ENCODE results near the gene CYP2A6.
"Not testable (repeated sequence)": the region's sequence is repeated elsewhere in the genome, so short reads cannot be mapped to it uniquely, and the experiment has no call there.

CYP2A6 gene, protein sequence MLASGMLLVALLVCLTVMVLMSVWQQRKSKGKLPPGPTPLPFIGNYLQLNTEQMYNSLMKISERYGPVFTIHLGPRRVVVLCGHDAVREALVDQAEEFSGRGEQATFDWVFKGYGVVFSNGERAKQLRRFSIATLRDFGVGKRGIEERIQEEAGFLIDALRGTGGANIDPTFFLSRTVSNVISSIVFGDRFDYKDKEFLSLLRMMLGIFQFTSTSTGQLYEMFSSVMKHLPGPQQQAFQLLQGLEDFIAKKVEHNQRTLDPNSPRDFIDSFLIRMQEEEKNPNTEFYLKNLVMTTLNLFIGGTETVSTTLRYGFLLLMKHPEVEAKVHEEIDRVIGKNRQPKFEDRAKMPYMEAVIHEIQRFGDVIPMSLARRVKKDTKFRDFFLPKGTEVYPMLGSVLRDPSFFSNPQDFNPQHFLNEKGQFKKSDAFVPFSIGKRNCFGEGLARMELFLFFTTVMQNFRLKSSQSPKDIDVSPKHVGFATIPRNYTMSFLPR

DNA sequence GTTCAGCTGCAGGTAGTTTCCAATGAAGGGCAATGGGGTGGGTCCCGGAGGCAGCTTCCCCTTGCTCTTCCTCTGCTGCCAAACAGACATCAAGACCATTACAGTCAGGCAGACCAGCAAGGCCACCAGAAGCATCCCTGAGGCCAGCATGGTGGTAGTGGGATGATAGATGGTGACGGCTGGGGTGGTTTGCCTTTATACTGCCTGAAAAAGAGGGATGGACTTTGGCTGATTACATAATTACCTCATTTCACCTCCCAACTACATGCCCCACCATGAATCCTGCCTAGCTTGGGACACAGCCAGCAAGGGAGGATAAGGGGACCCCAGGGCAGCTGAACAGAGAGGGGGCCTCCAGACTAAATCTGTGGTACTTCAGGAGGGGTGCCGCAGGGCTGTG lies at the start of gene CYP2A6:
TSS of gene CYP2A6 (minus strand) at position 171 of the 400 bp plus-strand sequence. CDS start at position 150, 21 bp downstream.
- DNase-seq: not testable (repeated sequence)

DNA sequence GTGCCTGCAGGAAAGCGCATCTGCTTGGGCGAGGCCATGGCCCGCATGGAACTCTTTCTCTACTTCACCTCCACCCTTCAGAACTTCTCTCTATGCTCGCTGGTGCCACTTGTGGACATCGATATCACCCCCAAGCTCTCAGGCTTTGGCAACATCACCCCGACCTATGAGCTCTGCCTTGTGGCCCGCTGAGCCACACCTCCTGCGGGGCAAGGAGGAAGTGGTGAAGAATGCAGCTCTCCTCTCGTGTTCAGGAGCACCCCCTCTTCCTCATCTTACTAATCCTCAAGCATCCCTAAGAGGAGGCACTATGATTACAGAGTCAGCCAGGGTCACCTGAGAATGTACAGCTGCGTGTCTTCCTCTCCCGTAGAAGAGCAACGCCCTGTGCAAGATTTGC lies 49.7 kb upstream of the CYP2A6 start:
- DNase-seq: not testable (repeated sequence)

DNA sequence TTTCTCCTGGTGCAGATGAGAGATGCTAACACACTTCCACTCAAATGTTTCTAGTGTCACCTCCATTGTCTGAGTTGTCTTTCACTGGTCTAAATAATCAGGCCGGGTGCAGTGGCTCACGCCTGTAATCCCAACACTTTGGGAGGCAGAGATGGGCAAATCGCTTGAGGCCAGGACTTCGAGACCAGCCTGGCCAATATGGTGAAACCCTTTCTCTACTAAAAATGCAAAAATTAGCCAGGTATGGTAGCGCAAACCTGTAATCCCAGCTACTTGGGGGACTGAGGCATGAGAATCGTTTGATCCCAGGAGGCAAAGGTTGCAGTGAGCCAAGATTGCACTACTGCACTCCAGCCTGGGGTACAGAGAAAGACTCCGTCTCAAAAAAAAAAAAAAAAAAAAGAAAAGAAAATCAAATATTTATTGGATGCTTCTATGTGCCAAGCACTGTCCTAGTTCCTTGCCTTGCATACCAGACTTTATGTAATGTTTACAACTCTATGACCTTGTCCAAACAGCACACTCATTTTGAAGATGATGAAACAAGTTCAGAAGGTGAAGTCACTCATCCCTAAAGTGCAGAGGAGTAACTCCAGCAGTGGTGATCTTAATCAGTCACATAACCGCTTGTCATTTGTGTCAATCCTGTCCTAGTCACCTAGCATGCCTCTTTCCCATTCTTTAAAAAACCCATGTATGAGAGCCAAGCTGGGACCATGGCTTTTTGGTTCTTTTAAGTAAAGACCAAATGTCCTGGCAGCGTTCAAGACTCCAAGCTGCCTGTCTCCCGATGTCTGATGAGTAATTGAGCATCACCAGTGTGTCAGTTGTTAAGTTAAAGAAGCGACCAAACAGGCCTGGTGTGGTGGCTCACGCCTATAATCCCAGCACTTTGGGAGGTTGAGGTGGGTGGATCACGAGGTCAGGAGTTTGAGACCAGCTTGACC lies 46.9 kb upstream of the CYP2A6 start:
- DNase-seq: not testable (repeated sequence)

DNA sequence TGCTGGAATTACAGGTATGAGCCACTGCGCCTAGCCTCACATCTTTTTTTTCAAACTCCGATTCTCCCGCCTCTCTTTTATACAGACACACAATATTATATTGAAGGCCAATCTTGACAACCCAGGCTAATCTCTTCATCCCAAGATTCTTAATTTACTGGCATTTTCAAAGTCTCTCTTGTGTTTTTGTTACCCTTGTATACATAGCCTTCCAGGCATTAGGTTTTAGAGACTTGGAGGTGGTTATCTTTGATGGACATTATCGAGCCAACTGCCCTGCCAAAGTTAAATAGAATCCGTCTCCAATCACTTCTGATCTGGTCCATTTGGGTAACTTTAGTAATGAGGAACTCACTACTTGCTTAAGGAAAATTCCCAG lies 46.2 kb upstream of the CYP2A6 start:
- DNase-seq: no peak

DNA sequence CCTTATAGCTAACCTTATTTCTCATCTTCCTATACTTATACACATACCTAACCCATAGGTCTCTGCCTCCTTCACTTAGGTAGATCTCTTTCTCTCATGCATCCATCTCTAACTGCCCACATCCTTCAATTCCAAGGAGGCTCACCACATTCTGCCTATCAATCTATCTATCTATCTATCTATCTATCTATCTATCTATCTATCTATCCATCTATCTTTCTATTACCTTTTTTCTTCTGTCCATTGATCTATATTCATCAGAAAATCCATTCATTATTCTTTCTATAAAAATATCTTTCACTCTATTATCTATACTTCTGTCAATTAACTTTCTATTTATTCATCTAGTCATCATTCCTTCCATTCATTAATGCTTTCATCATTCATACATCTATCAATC lies 42.9 kb upstream of the CYP2A6 start:
- DNase-seq: no peak

DNA sequence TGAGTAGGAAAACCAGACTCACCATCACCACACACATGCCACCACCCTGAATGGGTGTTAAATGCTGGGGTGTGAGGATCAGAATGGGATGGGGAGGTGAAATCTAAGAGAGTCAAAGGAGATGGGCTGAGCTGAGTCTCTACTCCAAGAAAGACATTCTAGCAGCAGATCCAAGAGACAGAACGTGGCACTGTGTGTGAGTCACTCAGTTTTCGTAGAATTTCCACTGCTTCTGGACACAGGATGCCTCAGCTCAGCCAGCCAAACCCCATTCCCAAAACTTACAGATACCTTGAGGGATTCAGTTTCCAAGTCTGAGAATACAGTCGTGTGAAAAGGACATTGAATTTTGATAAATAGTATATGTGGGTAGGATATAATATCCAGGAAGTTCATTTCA lies 39.1 kb upstream of the CYP2A6 start:
- DNase-seq: no peak

- no peak for DNase-seq
These were observed 37.9 kb upstream of the CYP2A6 start for GRCh38 chr19:40888191-40888590.

DNA sequence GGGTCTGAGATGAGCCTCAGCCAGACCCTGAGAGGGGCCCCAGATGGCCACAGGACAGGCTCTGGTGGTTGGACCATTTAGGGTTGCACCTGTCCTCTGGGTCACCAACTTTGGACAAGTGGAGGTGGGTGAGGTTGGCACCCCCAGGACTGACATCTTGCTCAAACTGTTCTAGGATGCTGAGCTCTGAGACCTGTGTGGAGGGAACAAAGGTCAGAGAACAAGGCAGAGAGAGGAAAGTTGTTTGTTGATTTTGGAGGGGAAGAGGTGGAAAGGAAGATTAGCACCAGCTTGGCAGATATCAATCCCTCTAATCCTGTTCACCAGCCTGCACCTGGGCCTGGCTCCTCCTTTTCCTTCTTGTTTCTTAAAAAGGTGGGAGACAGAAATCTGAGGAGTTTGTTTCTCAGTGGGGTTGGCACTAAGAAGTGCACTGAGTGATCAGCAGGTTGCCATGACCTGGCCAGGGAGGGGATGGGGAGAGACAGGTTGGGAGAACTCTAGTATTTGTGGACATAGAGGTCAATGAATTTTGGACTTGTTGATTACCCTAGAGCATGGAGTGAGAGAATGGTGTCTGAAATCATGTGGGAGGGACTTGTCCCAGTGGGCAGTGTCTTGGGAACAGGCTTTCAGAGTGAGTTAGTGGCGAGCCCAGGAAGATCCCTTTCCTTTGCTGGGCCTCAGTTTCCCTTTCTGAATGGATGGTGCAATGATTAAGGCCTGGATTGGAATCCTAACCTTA lies 34.1 kb upstream of the CYP2A6 start:
- DNase-seq: not testable (repeated sequence)

- not testable (repeated sequence) for DNase-seq
These were observed 31.8 kb upstream of the CYP2A6 start, which contains the start of gene CYP2A7 for GRCh38 chr19:40882062-40882461. CYP2A7 (minus strand) TSS chr19:40882231; CDS start chr19:40882210, 21 bp downstream.

DNA sequence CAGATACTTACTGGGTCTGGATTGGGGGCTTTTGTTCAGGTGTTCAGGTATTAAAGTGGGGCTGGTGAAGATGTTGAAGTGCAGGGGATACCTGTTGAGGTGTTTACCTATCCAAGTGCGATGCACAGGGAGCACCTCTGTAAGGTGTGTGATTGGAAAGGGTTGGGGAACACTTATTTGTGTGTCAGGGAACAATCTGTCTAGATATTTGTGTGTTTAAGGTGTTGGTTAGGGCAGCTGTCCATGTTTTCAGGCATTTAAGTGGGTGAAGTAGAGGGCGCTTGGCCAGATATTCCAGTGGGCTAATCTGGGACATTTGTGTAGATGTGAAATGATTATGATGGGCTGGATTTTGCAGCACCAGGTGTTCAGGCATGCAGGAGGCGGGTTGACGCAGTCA lies 29.1 kb upstream of the CYP2A6 start:
- DNase-seq: not testable (repeated sequence)

GRCh38 chr19:40875526-40875951 lies 25.3 kb upstream of the CYP2A6 start:
- DNase-seq: peak; percentile 89

DNA sequence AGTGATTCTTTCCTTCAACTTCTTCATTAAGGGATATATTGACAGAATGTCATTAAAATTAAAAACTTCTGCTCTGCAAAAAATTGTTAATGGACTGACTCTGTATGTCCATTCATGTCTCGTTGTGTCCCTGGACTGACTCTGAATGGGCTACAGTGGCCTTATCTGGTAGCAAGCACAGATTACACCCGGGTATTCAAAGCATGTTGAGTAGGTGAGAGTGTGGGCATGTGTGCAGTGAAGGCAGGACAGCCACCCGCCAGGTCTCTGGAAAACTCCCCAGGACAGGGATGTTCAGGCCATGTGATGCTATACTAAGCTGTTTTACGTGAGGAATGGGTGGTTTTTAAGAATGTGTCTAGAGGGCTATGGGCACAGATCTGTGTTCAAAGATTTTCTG lies 24.6 kb upstream of the CYP2A6 start:
- DNase-seq: not testable (repeated sequence)

GRCh38 chr19:40873873-40874272 lies 23.6 kb upstream of the CYP2A6 start:
- DNase-seq: not testable (repeated sequence)

GRCh38 chr19:40872209-40872608 lies 22.0 kb upstream of the CYP2A6 start:
- no peak for DNase-seq

DNA sequence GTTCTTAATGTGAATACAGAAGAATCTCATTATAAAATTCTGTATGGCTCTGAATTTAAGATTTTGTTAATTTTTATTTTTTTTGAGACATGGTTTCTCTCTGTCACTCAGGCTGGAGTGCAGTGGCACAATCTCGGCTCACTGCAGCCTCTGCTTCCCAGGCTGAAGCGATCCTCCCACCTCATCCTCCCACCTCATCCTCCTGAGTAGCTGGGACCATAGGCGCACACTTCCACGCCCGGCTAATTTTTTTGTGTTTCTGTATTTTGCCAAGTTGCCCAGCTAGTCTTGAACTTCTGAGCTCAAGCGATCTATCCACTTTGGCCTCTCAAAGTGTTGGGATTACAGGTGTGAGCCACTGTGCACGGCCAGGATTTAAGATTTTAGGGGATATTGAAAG lies 17.5 kb upstream of the CYP2A6 start:
- no peak for DNase-seq

- not testable (repeated sequence) for DNase-seq
These were observed 14.7 kb upstream of the CYP2A6 start for GRCh38 chr19:40864739-40865496.

DNA sequence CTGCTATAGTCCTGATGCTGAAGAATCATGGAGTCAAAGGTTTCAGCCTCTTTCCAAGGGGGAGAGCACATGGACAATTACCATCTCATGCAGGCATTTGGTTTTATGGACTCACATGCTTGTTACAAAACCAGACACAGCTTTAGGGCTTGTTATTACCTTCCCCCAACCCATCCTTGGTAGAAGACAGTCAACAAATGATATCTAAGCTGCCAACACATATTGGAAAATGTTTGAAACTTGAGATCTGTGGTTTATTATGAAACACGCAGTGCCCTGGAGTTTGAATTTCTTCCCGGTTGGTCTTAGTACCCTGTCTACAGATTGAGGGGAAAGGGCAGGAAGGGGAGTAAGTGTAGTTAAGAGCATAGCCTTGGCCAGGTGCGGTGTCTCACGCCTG lies 12.5 kb upstream of the CYP2A6 start:
- DNase-seq: no peak

- DNase-seq: no peak
These were observed 12.1 kb upstream of the CYP2A6 start for GRCh38 chr19:40862333-40862732.

- no peak for DNase-seq
These were observed 7.9 kb upstream of the CYP2A6 start for GRCh38 chr19:40858109-40858508.

DNA sequence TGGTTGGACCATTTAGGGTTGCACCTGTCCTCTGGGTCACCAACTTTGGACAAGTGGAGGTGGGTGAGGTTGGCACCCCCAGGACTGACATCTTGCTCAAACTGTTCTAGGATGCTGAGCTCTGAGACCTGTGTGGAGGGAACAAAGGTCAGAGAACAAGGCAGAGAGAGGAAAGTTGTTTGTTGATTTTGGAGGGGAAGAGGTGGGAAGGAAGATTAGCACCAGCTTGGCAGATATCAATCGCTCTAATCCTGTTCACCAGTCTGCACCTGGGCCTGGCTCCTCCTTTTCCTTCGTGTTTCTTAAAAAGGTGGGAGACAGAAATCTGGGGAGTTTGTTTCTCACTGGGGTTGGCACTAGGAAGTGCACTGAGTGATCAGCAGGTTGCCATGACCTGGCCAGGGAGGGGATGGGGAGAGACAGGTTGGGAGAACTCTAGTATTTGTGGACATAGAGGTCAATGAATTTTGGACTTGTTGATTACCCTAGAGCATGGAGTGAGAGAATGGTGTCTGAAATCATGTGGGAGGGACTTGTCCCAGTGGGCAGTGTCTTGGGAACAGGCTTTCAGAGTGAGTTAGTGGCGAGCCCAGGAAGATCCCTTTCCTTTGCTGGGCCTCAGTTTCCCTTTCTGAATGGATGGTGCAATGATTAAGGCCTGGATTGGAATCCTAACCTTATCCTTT lies 2.4 kb upstream of the CYP2A6 start:
- not testable (repeated sequence) for DNase-seq

GRCh38 chr19:40846722-40847121 lies 3.5 kb downstream of the CYP2A6 start:
- DNase-seq: not testable (repeated sequence)
